ENCODE measurements around the gene MTERF4. TPM values are rescaled to one million over a fixed set of nuclear protein-coding genes. Genes with fewer than 3 reads are reported as not detected.

The MTERF4 gene
- polyA plus RNA-seq, 1 donor from 2014 or later, result 142 TPM

DNA sequence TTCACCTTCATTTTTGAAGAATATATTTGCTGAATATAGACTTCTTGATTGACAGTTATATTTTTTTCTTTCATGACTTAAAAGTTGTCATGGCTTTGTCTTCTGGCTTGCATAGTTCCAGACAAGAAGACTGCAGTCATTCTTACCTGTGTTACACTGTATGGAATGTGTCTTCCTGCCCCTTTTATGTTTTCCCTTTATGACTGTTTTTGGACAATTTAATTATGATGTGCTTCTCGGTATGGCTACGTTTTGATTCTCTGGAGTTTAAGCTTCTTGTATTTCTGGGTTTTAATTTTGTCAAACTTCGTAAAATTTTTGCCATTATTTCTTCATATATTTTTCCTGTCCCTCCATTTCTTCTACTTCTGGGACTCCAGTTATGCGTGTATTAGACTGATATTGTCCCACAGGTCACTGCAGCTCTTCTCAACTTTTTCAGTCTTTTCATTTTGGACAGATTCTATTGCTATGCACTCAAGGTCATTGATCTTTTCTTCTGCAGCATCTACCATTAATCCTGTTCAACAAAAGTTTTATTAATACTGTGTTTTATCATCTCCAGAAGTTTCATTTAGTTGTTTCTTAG, 17.1 kb downstream of the MTERF4 start:
- TF ChIP-seq MXI1 (conservative IDR thresholded peaks at IDR 0.05; ENCODE audit: poor library complexity, severe bottlenecking), result no peak
- TF ChIP-seq, protein P1, sequence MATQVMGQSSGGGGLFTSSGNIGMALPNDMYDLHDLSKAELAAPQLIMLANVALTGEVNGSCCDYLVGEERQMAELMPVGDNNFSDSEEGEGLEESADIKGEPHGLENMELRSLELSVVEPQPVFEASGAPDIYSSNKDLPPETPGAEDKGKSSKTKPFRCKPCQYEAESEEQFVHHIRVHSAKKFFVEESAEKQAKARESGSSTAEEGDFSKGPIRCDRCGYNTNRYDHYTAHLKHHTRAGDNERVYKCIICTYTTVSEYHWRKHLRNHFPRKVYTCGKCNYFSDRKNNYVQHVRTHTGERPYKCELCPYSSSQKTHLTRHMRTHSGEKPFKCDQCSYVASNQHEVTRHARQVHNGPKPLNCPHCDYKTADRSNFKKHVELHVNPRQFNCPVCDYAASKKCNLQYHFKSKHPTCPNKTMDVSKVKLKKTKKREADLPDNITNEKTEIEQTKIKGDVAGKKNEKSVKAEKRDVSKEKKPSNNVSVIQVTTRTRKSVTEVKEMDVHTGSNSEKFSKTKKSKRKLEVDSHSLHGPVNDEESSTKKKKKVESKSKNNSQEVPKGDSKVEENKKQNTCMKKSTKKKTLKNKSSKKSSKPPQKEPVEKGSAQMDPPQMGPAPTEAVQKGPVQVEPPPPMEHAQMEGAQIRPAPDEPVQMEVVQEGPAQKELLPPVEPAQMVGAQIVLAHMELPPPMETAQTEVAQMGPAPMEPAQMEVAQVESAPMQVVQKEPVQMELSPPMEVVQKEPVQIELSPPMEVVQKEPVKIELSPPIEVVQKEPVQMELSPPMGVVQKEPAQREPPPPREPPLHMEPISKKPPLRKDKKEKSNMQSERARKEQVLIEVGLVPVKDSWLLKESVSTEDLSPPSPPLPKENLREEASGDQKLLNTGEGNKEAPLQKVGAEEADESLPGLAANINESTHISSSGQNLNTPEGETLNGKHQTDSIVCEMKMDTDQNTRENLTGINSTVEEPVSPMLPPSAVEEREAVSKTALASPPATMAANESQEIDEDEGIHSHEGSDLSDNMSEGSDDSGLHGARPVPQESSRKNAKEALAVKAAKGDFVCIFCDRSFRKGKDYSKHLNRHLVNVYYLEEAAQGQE (IDR thresholded peaks at IDR 0.05; ENCODE audit: borderline replicate concordance), result no peak
- TF ChIP-seq RAD21 (conservative IDR thresholded peaks at IDR 0.05), result no peak
- TF ChIP-seq EP300 (conservative IDR thresholded peaks at IDR 0.05; ENCODE audit: poor library complexity, severe bottlenecking), result no peak
- TF ChIP-seq POLR2AphosphoS5 (IDR thresholded peaks at IDR 0.05), result no peak
- TF ChIP-seq SMC3 (conservative IDR thresholded peaks at IDR 0.05; ENCODE audit: poor library complexity), result no peak
- no peak for TF ChIP-seq EZH2 (IDR thresholded peaks at IDR 0.05; ENCODE audit: borderline replicate concordance, insufficient read depth, low read length, poor library complexity, severe bottlenecking)
- no peak for TF ChIP-seq TAF1 (IDR thresholded peaks at IDR 0.05; ENCODE audit: low read depth)
- no peak for TF ChIP-seq CTCF (IDR thresholded peaks at IDR 0.05; ENCODE audit: poor library complexity, severe bottlenecking)
- Histone ChIP-seq H3K27me3 (ENCODE audit: insufficient read depth, low read depth, low read length) (no peaks in the 10 kb centered on the region), H3K9me2 (ENCODE audit: insufficient read depth, low read length) (no peaks in the 10 kb centered on the region), H3K4me2 (ENCODE audit: low read length) (no peak overlapping the region), H2AFZ (ENCODE audit: low read depth, low read length) (no peak overlapping the region), H3F3A (ENCODE audit: insufficient read depth, low read length, poor library complexity, severe bottlenecking) (no peaks in the 10 kb centered on the region), H3K9me3 (ENCODE audit: low read length) (no peaks in the 10 kb centered on the region), H3K9ac (ENCODE audit: low read length) (no peak overlapping the region), H3K4me3 (ENCODE audit: low read length) (no peak overlapping the region), H3K79me2 (replicated peaks; ENCODE audit: insufficient read depth, low read length) (no peaks in the 10 kb centered on the region), H4K20me1 (ENCODE audit: insufficient read depth) (no peaks in the 10 kb centered on the region), H3K27ac (ENCODE audit: low read length) (no peak overlapping the region), H3K36me3 (ENCODE audit: insufficient read depth, low read length) (no peaks in the 10 kb centered on the region)

- Histone ChIP-seq H3K27ac (ENCODE audit: low read length) (no peak overlapping the region), H3K9me3 (ENCODE audit: low read length) (no peaks in the 10 kb centered on the region), H3K9ac (ENCODE audit: low read length) (no peak overlapping the region), H3K4me2 (ENCODE audit: low read length) (no peak overlapping the region), H3K79me2 (replicated peaks; ENCODE audit: insufficient read depth, low read length) (no peaks in the 10 kb centered on the region), H3K36me3 (ENCODE audit: insufficient read depth, low read length) (no peaks in the 10 kb centered on the region), H3K4me3 (ENCODE audit: low read length) (no peak overlapping the region), H3F3A (ENCODE audit: insufficient read depth, low read length, poor library complexity, severe bottlenecking) (no peaks in the 10 kb centered on the region), H3K9me2 (ENCODE audit: insufficient read depth, low read length) (no peaks in the 10 kb centered on the region), H3K27me3 (ENCODE audit: insufficient read depth, low read depth, low read length) (no peaks in the 10 kb centered on the region), H4K20me1 (ENCODE audit: insufficient read depth) (no peaks in the 10 kb centered on the region), H2AFZ (ENCODE audit: low read depth, low read length) (no peak overlapping the region)
- TF ChIP-seq TAF1 (IDR thresholded peaks at IDR 0.05; ENCODE audit: low read depth) (no peak), EZH2 (IDR thresholded peaks at IDR 0.05; ENCODE audit: borderline replicate concordance, insufficient read depth, low read length, poor library complexity, severe bottlenecking) (no peak), SMC3 (conservative IDR thresholded peaks at IDR 0.05; ENCODE audit: poor library complexity) (no peak), RAD21 (conservative IDR thresholded peaks at IDR 0.05) (no peak), MXI1 (conservative IDR thresholded peaks at IDR 0.05; ENCODE audit: poor library complexity, severe bottlenecking) (no peak), EP300 (conservative IDR thresholded peaks at IDR 0.05; ENCODE audit: poor library complexity, severe bottlenecking) (no peak), CTCF (IDR thresholded peaks at IDR 0.05; ENCODE audit: poor library complexity, severe bottlenecking) (no peak), POLR2AphosphoS5 (IDR thresholded peaks at IDR 0.05) (no peak)
- TF ChIP-seq, protein P1 (IDR thresholded peaks at IDR 0.05; ENCODE audit: borderline replicate concordance), result no peak
Observed at GRCh38 chr2:241083091-241083415, 19.0 kb downstream of the MTERF4 start.
